Activated CD4-positive, alpha-beta T cell treated with anti-CD3 and anti-CD28 coated beads, Interleukin-2, amount 50 U/mL, for 4 hours (primary cell): ENCODE data around the gene TIMM44.
"Not testable (repeated sequence)": the region's sequence is repeated elsewhere in the genome, so short reads cannot be mapped to it uniquely, and the experiment has no call there.

ENCODE experiments used
- DNase-seq, 2 experiments: peaks; one replicate each; pipeline ENCODE4 v3.0.0-alpha.2; 2020

The TIMM44 gene

GRCh38 chr19:7942981-7943443, 454 bp downstream of the TIMM44 start:
- peak in 1 of 2 experiments; percentile 30 for DNase-seq

GRCh38 chr19:7941895-7942596, 1.4 kb downstream of the TIMM44 start:
- DNase-seq: no peak

- no peak for DNase-seq
Measured at GRCh38 chr19:7940841-7941240, 2.6 kb downstream of the TIMM44 start.

- DNase-seq: no peak
Measured at GRCh38 chr19:7934766-7935165, 8.7 kb downstream of the TIMM44 start.

- DNase-seq: no peak
Measured at GRCh38 chr19:7933828-7934725, 9.4 kb downstream of the TIMM44 start.

GRCh38 chr19:7933411-7933810, 10.1 kb downstream of the TIMM44 start:
- no peak for DNase-seq

GRCh38 chr19:7932930-7933300, 10.6 kb downstream of the TIMM44 start:
- DNase-seq: no peak

- DNase-seq: no peak
Measured at GRCh38 chr19:7932276-7932929, 11.1 kb downstream of the TIMM44 start.

GRCh38 chr19:7931221-7932061, 12.0 kb downstream of the TIMM44 start:
- no peak for DNase-seq

GRCh38 chr19:7930765-7931164, 12.7 kb downstream of the TIMM44 start:
- no peak for DNase-seq

- DNase-seq: not testable (repeated sequence)
Measured at GRCh38 chr19:7930030-7930429, 13.4 kb downstream of the TIMM44 start.

- DNase-seq: peak; percentile 51
Measured at GRCh38 chr19:7928741-7929701, 14.4 kb downstream of the TIMM44 start.

GRCh38 chr19:7928334-7928706, 15.1 kb downstream of the TIMM44 start:
- no peak for DNase-seq

- no peak for DNase-seq
Measured at GRCh38 chr19:7927605-7928333, 15.7 kb downstream of the TIMM44 start.

GRCh38 chr19:7926727-7927604, 16.5 kb downstream of the TIMM44 start:
- DNase-seq: no peak

- DNase-seq: peak; percentile 72 to 75
Measured at GRCh38 chr19:7926021-7926726, 17.3 kb downstream of the TIMM44 start, which contains the start of gene CTXN1. Gene CTXN1 (minus strand): TSS chr19:7926135. CDS start chr19:7925538, 597 bp downstream.

GRCh38 chr19:7925171-7925851, 18.2 kb downstream of the TIMM44 start:
- DNase-seq: peak; percentile 68 to 73

- no peak for DNase-seq
Measured at GRCh38 chr19:7924651-7925170, 18.8 kb downstream of the TIMM44 start.
